SU-DHL-6 (cell line): ENCODE measurements around the gene ARHGAP22.

ENCODE experiments used
- EZH2phosphoT487 ChIP-seq: fragments of 200-600 bp; sonication (generic), shearing (Covaris generic); conservative IDR thresholded peaks from 2 replicates; pipeline ENCODE4 v1.6.1; 2018; ENCODE audit warnings: mild to moderate bottlenecking, antibody characterized with exemption, low read length, moderate library complexity, mixed read lengths
- TF ChIP-seq, protein P1 (sequence below): fragments of 200-600 bp; sonication (generic); IDR thresholded peaks from one replicate; pipeline ENCODE4 v1.5.1; 2017; ENCODE audit warnings: antibody characterized with exemption, mild to moderate bottlenecking, low read length, moderate library complexity; ENCODE audit not compliant: insufficient read depth, poor library complexity, severe bottlenecking

DNA sequence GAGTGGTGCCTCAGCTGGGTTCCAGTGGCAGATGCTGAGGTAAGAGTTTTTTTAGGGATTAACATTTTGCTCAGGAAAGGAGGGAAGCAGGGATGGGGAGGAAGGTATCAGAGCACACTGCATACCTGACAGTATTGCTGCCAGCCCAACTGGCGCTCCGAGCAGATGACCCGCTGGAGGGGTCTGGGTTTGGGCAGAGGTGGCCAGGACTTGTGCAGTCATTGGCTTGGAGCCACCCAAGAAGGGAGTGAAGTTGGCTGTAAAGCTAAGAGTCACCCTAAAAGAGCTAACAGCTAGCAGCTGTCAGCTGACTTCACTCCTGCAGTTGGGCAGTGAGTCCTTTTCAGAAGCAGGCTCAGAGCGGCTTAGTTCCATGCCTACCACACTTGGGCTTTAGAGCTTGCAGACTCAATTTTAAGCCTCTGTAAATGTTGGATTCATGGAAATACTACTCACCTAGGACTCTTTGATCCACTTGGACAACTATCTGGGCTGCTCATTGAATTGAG, 5.8 kb upstream of the ARHGAP22 start:
- TF ChIP-seq, protein P1, sequence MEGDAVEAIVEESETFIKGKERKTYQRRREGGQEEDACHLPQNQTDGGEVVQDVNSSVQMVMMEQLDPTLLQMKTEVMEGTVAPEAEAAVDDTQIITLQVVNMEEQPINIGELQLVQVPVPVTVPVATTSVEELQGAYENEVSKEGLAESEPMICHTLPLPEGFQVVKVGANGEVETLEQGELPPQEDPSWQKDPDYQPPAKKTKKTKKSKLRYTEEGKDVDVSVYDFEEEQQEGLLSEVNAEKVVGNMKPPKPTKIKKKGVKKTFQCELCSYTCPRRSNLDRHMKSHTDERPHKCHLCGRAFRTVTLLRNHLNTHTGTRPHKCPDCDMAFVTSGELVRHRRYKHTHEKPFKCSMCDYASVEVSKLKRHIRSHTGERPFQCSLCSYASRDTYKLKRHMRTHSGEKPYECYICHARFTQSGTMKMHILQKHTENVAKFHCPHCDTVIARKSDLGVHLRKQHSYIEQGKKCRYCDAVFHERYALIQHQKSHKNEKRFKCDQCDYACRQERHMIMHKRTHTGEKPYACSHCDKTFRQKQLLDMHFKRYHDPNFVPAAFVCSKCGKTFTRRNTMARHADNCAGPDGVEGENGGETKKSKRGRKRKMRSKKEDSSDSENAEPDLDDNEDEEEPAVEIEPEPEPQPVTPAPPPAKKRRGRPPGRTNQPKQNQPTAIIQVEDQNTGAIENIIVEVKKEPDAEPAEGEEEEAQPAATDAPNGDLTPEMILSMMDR: no peak
- no peak for TF ChIP-seq EZH2phosphoT487
